Ovary (tissue), 9 donors: Measurements from ENCODE around the gene KCNJ1. TPM values are rescaled to one million over a fixed set of nuclear protein-coding genes. Genes with fewer than 3 reads are reported as not detected.

Experiments
- DNase-seq, 5 donors: peaks; one replicate each; pipeline ENCODE4 v3.0.0-alpha.2; 2019 to 2020
- H3K27ac ChIP-seq, 2 donors: fragments of 200-600 bp; one replicate each; pipeline versions ENCODE4 v1.5.1 to v1.8.0; 2019 to 2022
- H3K27me3 ChIP-seq: fragments of 200-600 bp; one replicate; pipeline ENCODE4 v1.8.0; 2022
- H3K36me3 ChIP-seq: fragments of 200-600 bp; sonication (generic); one replicate; pipeline ENCODE4 v1.5.1; 2019
- H3K4me1 ChIP-seq: one replicate; pipeline ENCODE4 v1.8.1; 2013; ENCODE audit warnings: mild to moderate bottlenecking, moderate library complexity; ENCODE audit not compliant: insufficient read depth
- H3K4me3 ChIP-seq: fragments of 200-600 bp; sonication (generic); one replicate; pipeline ENCODE4 v1.5.1; 2017
- H3K9me3 ChIP-seq, 2 donors: fragments of 200-600 bp in 1 of 2; sonication (generic) in 1 of 2; one replicate each; pipeline versions ENCODE4 v1.5.1 to v1.8.1; 2013 to 2019; ENCODE audit warnings: mild to moderate bottlenecking in 1 of 2, moderate library complexity in 1 of 2
- EP300 ChIP-seq: sonication (generic); formaldehyde crosslinking; IDR thresholded peaks from one replicate; pipeline ENCODE4 v1.6.1; 2017; ENCODE audit warnings: antibody characterized with exemption
- POLR2A ChIP-seq: fragments of 450-650 bp; IDR thresholded peaks from one replicate; pipeline ENCODE4 v1.6.1; 2017; ENCODE audit warnings: antibody characterized with exemption, mild to moderate bottlenecking, moderate library complexity
- WGBS, 3 donors: extraction: QIAGEN DNeasy Blood & Tissue Kit in 1 of 3; methylation state at CpG; one replicate each; pipeline versions ENCODE4 v1.1.5 to v1.1.7; 2013 to 2017; 5-methylcytosine and 5-hydroxymethylcytosine counted together
- intact Hi-C, 4 donors: fragments of 100-400 bp; cut with DNase I; formaldehyde crosslinking; loops; one replicate each; pipeline versions ENCODE4 v1.11.0 to v1.15.1; 2022 to 2023
- polyA plus RNA-seq, 2 donors: library from polyadenylated mRNA; stranded (reverse); fragments of 200-250 nt in 1 of 2; fragments of 350-450 nt in 1 of 2; fragmentation: Illumina TruSeq in 1 of 2; extraction: RNeasy Lipid Tissue Mini Kit (QIAGEN cat#74804) in 1 of 2; gene quantifications; one replicate each; pipeline ENCODE4 v1.2.3, GENCODE V29; 2013 to 2014
- total RNA-seq, 7 donors: library from RNA; depleted of rRNA in 2 of 7; stranded (reverse); fragments of >200 nt in 2 of 7; fragmentation: NEBNext Ultra II Directional in 3 of 7; extraction: Animal tissue kit (Norgen Biotek cat#: 25700) in 3 of 7; gene quantifications; one replicate each; pipeline versions ENCODE4 v1.1.0 to v1.2.4, GENCODE V29; 2016 to 2023
- TF ChIP-seq, protein P1 (sequence below), 3 donors: fragments of 450-650 bp in 2 of 3; fragments of 200-600 bp in 1 of 3; IDR thresholded peaks; one replicate each; pipeline versions ENCODE4 v1.5.1 to v1.8.0; 2016 to 2022; ENCODE audit warnings: antibody characterized with exemption in 3 of 3, mild to moderate bottlenecking in 1 of 3
- donor health status: DM: no; HTN: no; CAD: no; lungs with moderate emphysema.
- donor health status: DM: no; HTN: no; CAD: no.
- donor health status: Bipolar disorder and iron deficiency.
- donor health status: DM: yes; HTN: yes; CAD: no.
- donor health status: DM: no; HTN: no; CAD: no.
- donor health status: DM: yes; HTN: yes; CAD: no.

The KCNJ1 gene
- total and polyA plus RNA-seq, 9 donors: 0.48 TPM; not detected in 8

DNA sequence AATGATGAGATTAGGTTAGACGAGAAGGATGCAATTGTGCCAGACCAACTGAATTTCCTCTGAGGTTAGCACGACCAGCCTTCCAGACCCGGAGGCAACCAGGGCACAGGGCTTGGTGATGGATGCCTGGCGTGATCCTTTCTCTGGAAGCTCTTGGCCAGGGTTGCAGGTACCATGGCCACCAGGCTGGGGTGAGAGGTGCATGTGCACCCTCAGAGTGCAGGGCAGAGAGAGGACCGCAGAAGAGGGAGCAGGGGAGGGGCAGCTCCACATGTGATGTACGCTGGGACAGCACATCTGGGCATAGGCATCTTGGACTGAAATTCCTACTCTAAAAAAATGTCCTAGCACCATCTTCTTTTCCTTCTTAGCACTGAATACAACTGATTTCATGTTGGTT, 10.9 kb downstream of the KCNJ1 start:
- no peak overlapping the region for H3K27ac ChIP-seq
- H3K4me1 ChIP-seq: peaks cover 6% of the 10 kb centered on the region
- H3K36me3 ChIP-seq: no peaks in the 10 kb centered on the region
- TF ChIP-seq POLR2A: no peak
- TF ChIP-seq, protein P1, sequence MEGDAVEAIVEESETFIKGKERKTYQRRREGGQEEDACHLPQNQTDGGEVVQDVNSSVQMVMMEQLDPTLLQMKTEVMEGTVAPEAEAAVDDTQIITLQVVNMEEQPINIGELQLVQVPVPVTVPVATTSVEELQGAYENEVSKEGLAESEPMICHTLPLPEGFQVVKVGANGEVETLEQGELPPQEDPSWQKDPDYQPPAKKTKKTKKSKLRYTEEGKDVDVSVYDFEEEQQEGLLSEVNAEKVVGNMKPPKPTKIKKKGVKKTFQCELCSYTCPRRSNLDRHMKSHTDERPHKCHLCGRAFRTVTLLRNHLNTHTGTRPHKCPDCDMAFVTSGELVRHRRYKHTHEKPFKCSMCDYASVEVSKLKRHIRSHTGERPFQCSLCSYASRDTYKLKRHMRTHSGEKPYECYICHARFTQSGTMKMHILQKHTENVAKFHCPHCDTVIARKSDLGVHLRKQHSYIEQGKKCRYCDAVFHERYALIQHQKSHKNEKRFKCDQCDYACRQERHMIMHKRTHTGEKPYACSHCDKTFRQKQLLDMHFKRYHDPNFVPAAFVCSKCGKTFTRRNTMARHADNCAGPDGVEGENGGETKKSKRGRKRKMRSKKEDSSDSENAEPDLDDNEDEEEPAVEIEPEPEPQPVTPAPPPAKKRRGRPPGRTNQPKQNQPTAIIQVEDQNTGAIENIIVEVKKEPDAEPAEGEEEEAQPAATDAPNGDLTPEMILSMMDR (IDR thresholded peaks at IDR 0.05): no peak
- TF ChIP-seq EP300: no peak
- no peaks in the 10 kb centered on the region for H3K27me3 ChIP-seq
- intact Hi-C loops: no loop called here
- H3K9me3 ChIP-seq: no peaks in the 10 kb centered on the region
- WGBS, 3 donors: 90 to 93% (median 93%) methylated on average over 6 of the region's 6 CpGs
- no peak overlapping the region for H3K4me3 ChIP-seq
- DNase-seq: no peak

DNA sequence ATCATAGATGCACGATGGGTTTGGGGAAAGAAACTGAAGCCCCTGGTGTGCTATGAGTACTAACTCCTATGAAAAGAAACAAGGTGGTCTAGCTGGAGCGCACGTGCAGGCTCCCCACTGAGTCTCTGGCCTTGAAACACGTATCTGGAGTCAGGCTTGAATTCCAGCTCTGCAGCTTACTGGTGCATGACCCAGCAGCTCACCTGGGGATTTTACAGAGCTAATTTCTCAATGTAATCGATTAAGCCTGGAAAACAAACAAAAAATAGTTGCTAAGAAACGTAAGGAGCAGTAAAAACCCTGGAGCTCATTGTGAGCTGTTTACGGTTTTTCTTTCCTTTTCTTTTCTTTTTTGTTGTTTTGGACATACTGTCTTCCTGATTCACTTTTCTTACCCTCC, 12.3 kb downstream of the KCNJ1 start:
- TF ChIP-seq, protein P1 (IDR thresholded peaks at IDR 0.05): no peak
- no peak for TF ChIP-seq POLR2A
- no peak for TF ChIP-seq EP300
- 65 to 70% (median 70%) methylated on average over 7 of the region's 7 CpGs for WGBS, 3 donors
- no peak for DNase-seq
- Histone ChIP-seq H3K4me1 (no peaks in the 10 kb centered on the region), H3K27me3 (no peaks in the 10 kb centered on the region), H3K9me3 (no peaks in the 10 kb centered on the region), H3K36me3 (no peaks in the 10 kb centered on the region), H3K4me3 (no peak overlapping the region), H3K27ac (no peak overlapping the region)
- intact Hi-C loops: no loop called here

DNA sequence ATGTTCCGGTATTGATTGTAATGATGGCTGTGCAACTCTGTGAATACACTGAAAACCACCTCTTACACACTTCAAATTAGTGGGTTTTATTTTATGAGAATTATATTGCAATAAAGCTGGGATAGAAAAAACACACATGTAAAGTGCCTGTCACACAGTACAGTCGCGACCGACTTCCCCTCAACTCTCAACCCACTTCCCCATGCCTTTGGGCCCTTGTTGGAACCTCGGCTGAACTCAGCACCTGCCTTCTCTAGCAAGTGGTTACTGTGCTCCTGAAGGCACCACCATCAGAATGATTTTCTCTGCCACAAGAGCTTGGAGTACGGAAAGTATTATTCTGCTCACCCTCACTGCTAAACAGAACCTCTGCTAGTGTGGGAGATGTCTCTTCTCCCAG, 13.5 kb downstream of the KCNJ1 start:
- TF ChIP-seq EP300: no peak
- Histone ChIP-seq H3K27me3 (no peaks in the 10 kb centered on the region), H3K4me1 (no peaks in the 10 kb centered on the region), H3K9me3 (no peaks in the 10 kb centered on the region), H3K36me3 (no peaks in the 10 kb centered on the region), H3K27ac (no peak overlapping the region), H3K4me3 (no peak overlapping the region)
- no peak for DNase-seq
- intact Hi-C loops: no loop called here
- 91 to 95% (median 95%) methylated on average over 6 of the region's 6 CpGs for WGBS, 3 donors

DNA sequence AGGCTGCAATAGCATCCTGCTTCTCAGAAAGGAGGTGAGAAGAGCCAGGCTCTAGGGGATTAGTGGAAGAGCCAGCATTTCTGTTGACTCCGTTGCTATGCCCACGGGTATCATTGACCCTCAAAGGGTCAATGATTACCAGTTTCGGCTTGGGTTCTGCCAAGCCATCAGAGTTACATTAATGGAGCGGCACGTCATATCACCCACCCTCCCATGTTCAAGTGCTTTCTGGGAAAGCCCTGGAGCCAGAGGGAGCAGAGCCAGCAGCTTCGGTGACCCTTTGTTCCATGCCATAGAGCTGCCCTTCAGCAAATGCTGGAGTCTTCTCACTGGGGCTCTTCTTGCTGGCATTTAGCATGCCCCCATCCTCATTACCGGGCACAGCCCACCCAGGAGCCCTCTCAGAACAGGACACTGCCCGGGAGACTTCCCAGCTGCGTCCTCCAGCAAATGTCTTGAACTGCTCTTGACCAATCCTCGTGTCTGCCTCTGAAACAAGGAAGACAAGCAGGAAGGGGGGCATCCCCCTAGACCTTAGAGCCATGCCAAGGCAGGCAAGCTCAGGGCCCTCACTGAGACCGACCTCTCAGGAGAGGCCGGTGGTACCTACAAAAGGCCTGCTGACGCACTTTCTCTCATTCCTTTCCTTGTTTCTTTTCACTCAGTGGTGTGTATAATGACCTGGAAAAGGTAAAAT, 14.6 kb downstream of the KCNJ1 start:
- H3K9me3 ChIP-seq: no peaks in the 10 kb centered on the region

More for the DNA sequence above, 14.6 kb downstream of the KCNJ1 start:
- Histone ChIP-seq H3K4me1 (no peaks in the 10 kb centered on the region), H3K4me3 (no peak overlapping the region), H3K27ac (no peak overlapping the region), H3K36me3 (no peaks in the 10 kb centered on the region), H3K27me3 (no peaks in the 10 kb centered on the region)
- TF ChIP-seq POLR2A (no peak), EP300 (no peak)
- TF ChIP-seq, protein P1 (IDR thresholded peaks at IDR 0.05): no peak
- WGBS, 3 donors: 88 to 90% (median 89%) methylated on average over 13 of the region's 13 CpGs
- intact Hi-C loops: no loop called here
- DNase-seq: no peak
